ENCODE data around the gene EGR1. TPM values are rescaled to one million over a fixed set of nuclear protein-coding genes. Genes with fewer than 3 reads are reported as not detected.
"Not testable (repeated sequence)": the region's sequence is repeated elsewhere in the genome, so short reads cannot be mapped to it uniquely, and the experiment has no call there.

EGR1 gene
- total RNA-seq, 1 donor from 2014 or later = 42.8 TPM

DNA sequence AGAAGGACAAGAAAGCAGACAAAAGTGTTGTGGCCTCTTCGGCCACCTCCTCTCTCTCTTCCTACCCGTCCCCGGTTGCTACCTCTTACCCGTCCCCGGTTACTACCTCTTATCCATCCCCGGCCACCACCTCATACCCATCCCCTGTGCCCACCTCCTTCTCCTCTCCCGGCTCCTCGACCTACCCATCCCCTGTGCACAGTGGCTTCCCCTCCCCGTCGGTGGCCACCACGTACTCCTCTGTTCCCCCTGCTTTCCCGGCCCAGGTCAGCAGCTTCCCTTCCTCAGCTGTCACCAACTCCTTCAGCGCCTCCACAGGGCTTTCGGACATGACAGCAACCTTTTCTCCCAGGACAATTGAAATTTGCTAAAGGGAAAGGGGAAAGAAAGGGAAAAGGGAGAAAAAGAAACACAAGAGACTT, 2.4 kb downstream of the EGR1 start:
- Mint-ChIP-seq H3K27ac (no peak overlapping the region), H3K4me1 (ENCODE audit: low read depth) (peaks cover 26% of the 10 kb centered on the region), H3K9me3 (no peaks in the 10 kb centered on the region), H3K36me3 (ENCODE audit: low read depth) (peaks cover 24% of the 10 kb centered on the region), H3K4me3 (peak overlapping the region; percentile 83), H3K27me3 (ENCODE audit: insufficient read depth) (peaks cover 9% of the 10 kb centered on the region)
- intact Hi-C loops (cut with micrococcal nuclease) = loop anchor here (5.0 to 10.0 kb wide), 3 partner anchors 713 to 935 kb away; partner anchors contain the start of genes HNRNPA0, MATR3 and SPATA24
- no peak for DNase-seq (ENCODE audit: low spot score)

DNA sequence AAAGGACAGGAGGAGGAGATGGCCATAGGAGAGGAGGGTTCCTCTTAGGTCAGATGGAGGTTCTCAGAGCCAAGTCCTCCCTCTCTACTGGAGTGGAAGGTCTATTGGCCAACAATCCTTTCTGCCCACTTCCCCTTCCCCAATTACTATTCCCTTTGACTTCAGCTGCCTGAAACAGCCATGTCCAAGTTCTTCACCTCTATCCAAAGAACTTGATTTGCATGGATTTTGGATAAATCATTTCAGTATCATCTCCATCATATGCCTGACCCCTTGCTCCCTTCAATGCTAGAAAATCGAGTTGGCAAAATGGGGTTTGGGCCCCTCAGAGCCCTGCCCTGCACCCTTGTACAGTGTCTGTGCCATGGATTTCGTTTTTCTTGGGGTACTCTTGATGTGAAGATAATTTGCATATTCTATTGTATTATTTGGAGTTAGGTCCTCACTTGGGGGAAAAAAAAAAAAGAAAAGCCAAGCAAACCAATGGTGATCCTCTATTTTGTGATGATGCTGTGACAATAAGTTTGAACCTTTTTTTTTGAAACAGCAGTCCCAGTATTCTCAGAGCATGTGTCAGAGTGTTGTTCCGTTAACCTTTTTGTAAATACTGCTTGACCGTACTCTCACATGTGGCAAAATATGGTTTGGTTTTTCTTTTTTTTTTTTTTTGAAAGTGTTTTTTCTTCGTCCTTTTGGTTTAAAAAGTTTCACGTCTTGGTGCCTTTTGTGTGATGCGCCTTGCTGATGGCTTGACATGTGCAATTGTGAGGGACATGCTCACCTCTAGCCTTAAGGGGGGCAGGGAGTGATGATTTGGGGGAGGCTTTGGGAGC, 3.1 kb downstream of the EGR1 start:
- Mint-ChIP-seq H3K4me3 (peak overlapping the region; percentile 83), H3K27ac (peak overlapping the region; percentile 36), H3K27me3 (ENCODE audit: insufficient read depth) (peaks cover 14% of the 10 kb centered on the region), H3K4me1 (ENCODE audit: low read depth) (peaks cover 26% of the 10 kb centered on the region), H3K9me3 (no peaks in the 10 kb centered on the region), H3K36me3 (ENCODE audit: low read depth) (peaks cover 24% of the 10 kb centered on the region)
- DNase-seq (ENCODE audit: low spot score) = no peak
- intact Hi-C loops (cut with micrococcal nuclease) = loop anchor here (5.0 to 10.0 kb wide), 3 partner anchors 714 to 934 kb away; partner anchors contain the start of genes HNRNPA0, MATR3 and SPATA24

DNA sequence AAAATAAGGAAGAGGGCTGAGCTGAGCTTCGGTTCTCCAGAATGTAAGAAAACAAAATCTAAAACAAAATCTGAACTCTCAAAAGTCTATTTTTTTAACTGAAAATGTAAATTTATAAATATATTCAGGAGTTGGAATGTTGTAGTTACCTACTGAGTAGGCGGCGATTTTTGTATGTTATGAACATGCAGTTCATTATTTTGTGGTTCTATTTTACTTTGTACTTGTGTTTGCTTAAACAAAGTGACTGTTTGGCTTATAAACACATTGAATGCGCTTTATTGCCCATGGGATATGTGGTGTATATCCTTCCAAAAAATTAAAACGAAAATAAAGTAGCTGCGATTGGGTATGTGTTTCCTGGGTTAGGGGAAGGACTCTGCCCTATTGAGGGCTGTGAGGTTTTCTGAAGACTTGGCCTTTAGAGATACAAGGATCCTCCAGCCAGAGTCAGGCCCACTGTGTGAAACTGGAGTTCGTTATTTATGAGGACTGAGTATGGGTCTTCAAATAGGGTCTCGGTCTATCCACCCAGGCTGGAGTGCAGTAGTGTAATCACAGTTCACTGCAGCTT, 3.8 kb downstream of the EGR1 start:
- no peak overlapping the region for H3K27ac Mint-ChIP-seq
- no peak for DNase-seq (ENCODE audit: low spot score)
- intact Hi-C loops (cut with micrococcal nuclease) = loop anchor here (5.0 to 10.0 kb wide), 3 partner anchors 714 to 933 kb away; partner anchors contain the start of genes HNRNPA0, MATR3 and SPATA24

DNA sequence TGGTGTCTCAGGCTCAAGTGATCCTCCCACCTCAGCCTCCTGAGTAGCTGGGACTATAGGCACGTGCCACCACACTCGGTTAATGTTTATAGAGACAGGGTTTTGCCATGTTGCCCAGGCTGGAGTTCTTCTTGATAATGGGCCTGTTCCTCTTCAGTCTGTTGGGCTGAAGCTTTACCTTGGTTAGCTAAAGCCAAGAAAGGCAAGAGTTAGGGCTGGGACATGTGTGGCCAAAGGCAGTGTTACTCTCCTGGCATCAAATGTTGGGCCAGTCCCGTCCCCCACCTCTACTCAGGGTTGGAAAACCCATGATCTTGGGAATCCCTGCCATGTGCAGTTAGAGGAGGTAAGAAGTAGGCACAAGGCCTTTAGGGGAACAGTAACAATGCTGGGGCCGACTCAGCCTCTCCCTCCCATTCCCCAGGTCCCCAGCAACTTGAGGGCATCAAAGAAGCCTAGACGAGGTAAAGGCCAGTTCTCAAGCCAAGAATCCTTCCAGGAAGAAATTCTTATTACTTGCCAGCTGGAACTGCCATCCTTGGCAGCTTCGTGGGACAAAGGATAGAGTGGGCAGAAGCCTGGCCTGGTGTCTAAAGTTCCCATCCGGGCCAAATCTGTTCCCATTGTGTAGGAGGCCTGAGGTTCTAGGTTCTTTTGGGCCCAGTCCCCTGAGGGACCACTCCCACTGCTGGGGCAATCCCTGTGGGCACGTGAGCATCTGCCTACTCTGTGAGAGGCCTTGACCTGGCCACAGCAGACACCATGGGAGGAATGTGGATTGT, 4.5 kb downstream of the EGR1 start:
- Mint-ChIP-seq H3K27me3 (ENCODE audit: insufficient read depth) (peaks cover 17% of the 10 kb centered on the region), H3K9me3 (no peaks in the 10 kb centered on the region), H3K27ac (no peak overlapping the region), H3K4me1 (ENCODE audit: low read depth) (peaks cover 26% of the 10 kb centered on the region), H3K4me3 (peak overlapping the region; percentile 5), H3K36me3 (ENCODE audit: low read depth) (peaks cover 24% of the 10 kb centered on the region)
- DNase-seq (ENCODE audit: low spot score) = no peak
- intact Hi-C loops (cut with micrococcal nuclease) = loop anchor here (5.0 to 10.0 kb wide), 3 partner anchors 715 to 933 kb away; partner anchors contain the start of genes HNRNPA0, MATR3 and SPATA24

More for the DNA sequence above, 3.8 kb downstream of the EGR1 start:
- Mint-ChIP-seq H3K27me3 (ENCODE audit: insufficient read depth) (peaks cover 17% of the 10 kb centered on the region), H3K36me3 (ENCODE audit: low read depth) (peaks cover 24% of the 10 kb centered on the region), H3K9me3 (no peaks in the 10 kb centered on the region), H3K4me1 (ENCODE audit: low read depth) (peaks cover 26% of the 10 kb centered on the region), H3K4me3 (peak overlapping the region; percentile 83)

DNA sequence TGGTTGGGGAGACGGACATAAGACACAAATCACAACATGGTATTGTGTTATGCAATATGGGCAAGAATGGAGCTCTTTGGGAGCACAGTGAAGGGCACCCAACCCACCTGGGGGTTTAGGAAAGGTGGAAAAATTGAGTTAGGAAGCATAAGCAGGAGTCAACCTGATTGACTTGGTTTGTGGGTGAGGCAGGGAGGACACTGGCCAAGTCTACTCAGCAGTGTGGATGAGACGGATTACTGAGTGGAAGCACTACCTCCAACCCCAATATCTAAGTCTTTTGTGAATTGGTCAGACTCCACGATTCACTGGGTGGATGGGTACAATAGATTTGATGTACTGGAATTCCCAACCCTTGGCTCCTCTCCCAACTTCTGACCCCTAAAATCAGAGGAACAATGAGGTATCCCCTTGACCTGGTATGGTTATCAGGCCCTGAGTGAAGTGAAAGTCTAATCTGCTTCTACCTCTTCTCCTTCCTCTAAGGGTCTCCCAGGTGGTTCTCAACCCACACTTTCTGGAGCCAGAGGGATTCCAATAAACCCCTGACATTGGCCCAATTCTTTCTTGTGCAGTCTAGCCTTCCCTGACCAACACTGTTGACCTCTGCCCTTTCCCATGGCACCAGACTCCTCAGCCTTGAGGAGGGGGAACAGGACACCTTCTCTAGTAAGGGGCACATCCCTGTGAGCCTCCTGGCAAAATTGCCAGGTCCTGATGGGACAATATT, 5.2 kb downstream of the EGR1 start:
- H3K9me3 Mint-ChIP-seq = no peaks in the 10 kb centered on the region
- H3K4me1 Mint-ChIP-seq (ENCODE audit: low read depth) = peaks cover 26% of the 10 kb centered on the region
- H3K27me3 Mint-ChIP-seq (ENCODE audit: insufficient read depth) = peaks cover 23% of the 10 kb centered on the region
- H3K4me3 Mint-ChIP-seq = no peak overlapping the region
- no peak overlapping the region for H3K27ac Mint-ChIP-seq
- DNase-seq (ENCODE audit: low spot score) = no peak
- peaks cover 24% of the 10 kb centered on the region for H3K36me3 Mint-ChIP-seq (ENCODE audit: low read depth)
- intact Hi-C loops (cut with micrococcal nuclease) = no loop called here

DNA sequence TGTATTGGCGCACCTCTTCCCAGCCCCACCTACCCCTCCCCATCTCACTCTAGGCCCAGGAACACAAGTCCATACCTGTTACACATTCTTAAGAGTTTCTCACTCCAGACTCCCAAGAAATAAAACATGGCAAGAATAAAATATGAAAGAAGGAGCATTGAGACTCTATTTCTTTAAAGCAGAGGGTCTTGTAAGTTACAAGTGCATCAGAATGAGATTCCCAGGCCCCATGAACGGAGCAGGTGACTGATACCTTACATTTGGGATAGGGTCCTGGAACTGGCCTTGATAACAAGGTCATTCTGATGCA, 5.7 kb downstream of the EGR1 start:
- Mint-ChIP-seq H3K9me3 (no peaks in the 10 kb centered on the region), H3K4me3 (no peak overlapping the region)
- intact Hi-C loops (cut with micrococcal nuclease) = no loop called here

DNA sequence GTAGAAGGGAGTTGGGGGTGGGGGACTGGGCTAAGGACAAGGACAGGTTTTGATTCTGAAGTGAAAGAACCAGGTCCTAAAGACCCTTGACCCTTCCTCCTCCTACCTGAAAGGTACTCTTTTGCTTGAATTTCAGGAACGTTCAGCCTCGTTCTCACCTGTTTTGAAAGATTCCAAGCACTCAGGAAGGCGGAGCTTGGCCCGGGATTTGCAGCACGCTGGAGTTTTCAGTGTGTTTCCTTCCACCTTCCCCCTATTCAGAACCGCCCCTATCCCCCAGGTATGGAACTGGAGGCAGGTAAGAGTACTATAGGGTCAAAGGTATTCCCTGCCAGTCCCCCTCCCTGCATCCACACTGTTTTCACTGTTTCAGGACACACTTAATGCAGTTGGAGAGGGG, 7.1 kb downstream of the EGR1 start:
- intact Hi-C loops (cut with micrococcal nuclease) = no loop called here
- DNase-seq (ENCODE audit: low spot score) = no peak
- Mint-ChIP-seq H3K9me3 (no peaks in the 10 kb centered on the region), H3K36me3 (ENCODE audit: low read depth) (peaks cover 15% of the 10 kb centered on the region), H3K27me3 (ENCODE audit: insufficient read depth) (peaks cover 23% of the 10 kb centered on the region), H3K27ac (no peak overlapping the region), H3K4me3 (no peak overlapping the region), H3K4me1 (ENCODE audit: low read depth) (peaks cover 16% of the 10 kb centered on the region)

More for the DNA sequence above, 5.7 kb downstream of the EGR1 start:
- Mint-ChIP-seq H3K36me3 (ENCODE audit: low read depth) (peaks cover 24% of the 10 kb centered on the region), H3K27me3 (ENCODE audit: insufficient read depth) (peaks cover 24% of the 10 kb centered on the region), H3K27ac (no peak overlapping the region), H3K4me1 (ENCODE audit: low read depth) (peaks cover 26% of the 10 kb centered on the region)
- no peak for DNase-seq (ENCODE audit: low spot score)

DNA sequence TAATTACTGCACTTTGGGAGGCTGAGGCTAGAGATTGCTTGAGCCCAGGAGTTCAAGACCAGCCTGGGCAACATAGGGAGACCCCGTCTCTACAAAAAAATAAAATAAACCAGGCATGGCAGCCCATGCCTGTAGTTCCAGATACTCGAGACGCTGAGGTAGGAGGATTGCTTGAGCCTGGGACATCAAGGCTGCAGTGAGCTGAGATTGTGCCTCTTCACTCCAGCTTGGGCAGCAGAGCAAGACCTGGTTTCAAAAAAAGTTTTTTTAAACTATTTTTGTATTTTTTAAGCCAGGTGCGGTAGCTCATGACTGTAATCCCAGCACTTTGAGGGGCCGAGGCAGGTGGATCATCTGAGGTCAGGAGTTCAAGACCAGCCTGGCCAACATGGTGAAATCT, 7.9 kb downstream of the EGR1 start:
- H3K4me1 Mint-ChIP-seq (ENCODE audit: low read depth); H3K4me3 Mint-ChIP-seq; H3K27ac Mint-ChIP-seq; DNase-seq (ENCODE audit: low spot score); H3K9me3 Mint-ChIP-seq; intact Hi-C loops (cut with micrococcal nuclease); H3K36me3 Mint-ChIP-seq (ENCODE audit: low read depth): not testable (repeated sequence)
- peaks cover 21% of the 10 kb centered on the region for H3K27me3 Mint-ChIP-seq (ENCODE audit: insufficient read depth)

DNA sequence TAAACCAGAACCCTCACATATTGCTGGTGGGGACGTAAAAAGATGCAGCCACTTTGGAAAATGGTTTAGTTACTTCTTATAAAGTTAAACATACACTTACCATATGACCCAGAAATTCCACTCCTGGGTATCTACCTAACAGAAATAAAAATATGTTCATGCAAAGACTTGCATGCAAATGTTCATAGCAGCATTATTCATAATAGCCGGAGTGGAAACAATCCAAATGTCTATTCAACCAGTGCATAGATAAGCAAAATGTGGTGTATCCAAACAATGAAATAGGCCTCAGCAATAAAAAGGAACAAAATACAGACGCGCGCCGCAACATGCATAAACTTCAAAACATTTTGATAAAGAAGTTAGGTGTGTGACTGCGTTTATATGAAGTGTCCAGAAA, 11.6 kb downstream of the EGR1 start:
- intact Hi-C loops (cut with micrococcal nuclease) = no loop called here

DNA sequence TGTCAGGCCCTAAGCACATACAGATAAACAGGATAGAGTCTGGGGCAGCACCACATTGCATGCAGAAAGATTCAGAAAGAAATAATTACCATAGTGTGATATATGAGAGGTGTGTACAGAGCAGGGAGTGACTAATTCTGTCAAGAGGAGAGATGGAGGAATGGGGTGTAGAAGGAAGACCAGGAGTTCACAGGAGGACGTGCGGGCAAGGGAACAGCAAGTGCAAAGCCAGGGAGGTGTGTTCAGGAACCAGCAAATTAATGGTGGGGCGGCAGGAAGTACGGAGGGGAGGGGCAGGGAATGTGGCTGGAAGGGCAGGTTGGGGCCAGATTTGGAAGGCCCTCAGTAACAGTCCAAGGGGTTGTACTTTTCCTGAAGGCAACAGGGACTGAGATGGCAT, 17.4 kb downstream of the EGR1 start:
- intact Hi-C loops (cut with micrococcal nuclease) = no loop called here
- Mint-ChIP-seq H3K27me3 (ENCODE audit: insufficient read depth) (peaks cover 26% of the 10 kb centered on the region), H3K4me3 (no peak overlapping the region), H3K27ac (no peak overlapping the region), H3K9me3 (no peaks in the 10 kb centered on the region), H3K36me3 (ENCODE audit: low read depth) (no peaks in the 10 kb centered on the region), H3K4me1 (ENCODE audit: low read depth) (no peaks in the 10 kb centered on the region)
- DNase-seq (ENCODE audit: low spot score) = no peak

More for the DNA sequence above, 11.6 kb downstream of the EGR1 start:
- Mint-ChIP-seq H3K36me3 (ENCODE audit: low read depth) (no peaks in the 10 kb centered on the region), H3K27ac (no peak overlapping the region), H3K27me3 (ENCODE audit: insufficient read depth) (peaks cover 29% of the 10 kb centered on the region), H3K4me3 (no peak overlapping the region), H3K4me1 (ENCODE audit: low read depth) (no peaks in the 10 kb centered on the region), H3K9me3 (no peaks in the 10 kb centered on the region)
- DNase-seq (ENCODE audit: low spot score) = no peak

DNA sequence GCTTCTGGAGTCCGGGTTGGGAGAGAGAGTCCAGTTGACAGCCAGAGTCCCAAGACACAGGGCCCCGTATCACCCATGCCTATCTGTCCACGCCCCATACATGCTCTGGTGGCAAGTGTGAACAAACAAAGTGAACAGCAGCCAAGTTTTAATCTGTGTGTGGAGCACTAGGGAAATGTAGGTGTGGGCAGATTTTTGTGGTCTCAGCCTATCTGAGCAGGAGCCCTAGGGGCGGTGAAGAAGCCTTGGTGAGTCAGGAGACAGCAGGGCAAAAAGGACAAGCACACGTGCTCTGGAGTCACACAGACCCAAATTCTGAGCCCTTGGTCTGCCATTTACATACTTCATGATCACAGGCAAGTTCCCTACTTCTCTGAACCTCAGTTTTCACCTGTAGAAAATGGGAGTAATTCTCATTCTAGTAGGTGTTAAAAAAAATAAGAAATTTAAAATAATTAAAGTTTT, 23.2 kb downstream of the EGR1 start:
- Mint-ChIP-seq H3K27ac (no peak overlapping the region), H3K4me3 (no peak overlapping the region), H3K36me3 (ENCODE audit: low read depth) (no peaks in the 10 kb centered on the region), H3K27me3 (ENCODE audit: insufficient read depth) (peaks cover 41% of the 10 kb centered on the region), H3K9me3 (no peaks in the 10 kb centered on the region), H3K4me1 (ENCODE audit: low read depth) (peaks cover 8% of the 10 kb centered on the region)
- intact Hi-C loops (cut with micrococcal nuclease) = no loop called here
- DNase-seq (ENCODE audit: low spot score) = no peak

DNA sequence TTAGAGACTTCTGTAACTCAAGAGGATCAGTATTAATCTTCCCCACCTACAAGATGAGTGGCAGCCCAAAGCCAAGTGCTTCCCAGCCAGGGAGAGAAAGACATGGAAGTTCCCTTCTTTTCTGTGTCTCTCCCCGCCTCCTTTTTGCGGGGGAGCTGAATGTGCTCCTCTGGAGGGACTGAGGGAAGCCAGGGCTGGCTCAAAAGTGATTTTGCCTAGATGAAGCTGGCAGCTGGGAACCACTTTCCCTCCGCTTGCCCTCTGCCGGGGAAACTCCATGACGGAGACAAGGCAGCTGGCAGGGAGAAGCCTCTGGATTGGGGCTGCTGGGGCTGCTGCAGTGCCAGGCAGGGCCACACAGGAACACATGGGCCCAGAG, 24.4 kb downstream of the EGR1 start:
- Mint-ChIP-seq H3K27me3 (ENCODE audit: insufficient read depth) (peaks cover 39% of the 10 kb centered on the region), H3K36me3 (ENCODE audit: low read depth) (no peaks in the 10 kb centered on the region), H3K4me3 (no peak overlapping the region), H3K9me3 (no peaks in the 10 kb centered on the region), H3K27ac (no peak overlapping the region), H3K4me1 (ENCODE audit: low read depth) (peaks cover 8% of the 10 kb centered on the region)
- DNase-seq (ENCODE audit: low spot score) = no peak
- intact Hi-C loops (cut with micrococcal nuclease) = no loop called here

Data from activated T-helper 1 cell treated with anti-CD3 and anti-CD28 coated beads, Interleukin-12 subunit alpha, Interleukin-12 subunit beta, Interleukin-2, Interleukin-4 antibody, amounts not matched to agents 30 ng/mL and 10 ng/mL and 1 ng/mL, durations not matched to agents 14 hours and 24 hours and 36 hours (primary cell).